Measurements from ENCODE around the gene LAMA3.

GRCh38 chr18:23856466-23857163 lies 167.4 kb downstream of the LAMA3 start:
- TF ChIP-seq POLR2A (IDR thresholded peaks at IDR 0.05; ENCODE audit: low read depth, low read length): no peak
- TF ChIP-seq POLR2AphosphoS5 (IDR thresholded peaks at IDR 0.05; ENCODE audit: low read depth, low read length): no peak
- no peak for TF ChIP-seq TAF1 (IDR thresholded peaks at IDR 0.05; ENCODE audit: low read depth, low read length)
- TF ChIP-seq SPI1 (IDR thresholded peaks at IDR 0.05; ENCODE audit: low read depth, low read length): no peak

All from GM12891 (cell line).